GM18870 (cell line): Measurements from ENCODE around the gene ACSS3.
"Not testable (repeated sequence)": the region's sequence is repeated elsewhere in the genome, so short reads cannot be mapped to it uniquely, and the experiment has no call there.

Experiments
- ATAC-seq: cut with Tn5 transposase; IDR thresholded peaks from one replicate; pipeline ENCODE4 v1.9.1; 2021; ENCODE audit warnings: moderate library complexity; ENCODE audit not compliant: unreplicated experiment

ACSS3 gene

DNA sequence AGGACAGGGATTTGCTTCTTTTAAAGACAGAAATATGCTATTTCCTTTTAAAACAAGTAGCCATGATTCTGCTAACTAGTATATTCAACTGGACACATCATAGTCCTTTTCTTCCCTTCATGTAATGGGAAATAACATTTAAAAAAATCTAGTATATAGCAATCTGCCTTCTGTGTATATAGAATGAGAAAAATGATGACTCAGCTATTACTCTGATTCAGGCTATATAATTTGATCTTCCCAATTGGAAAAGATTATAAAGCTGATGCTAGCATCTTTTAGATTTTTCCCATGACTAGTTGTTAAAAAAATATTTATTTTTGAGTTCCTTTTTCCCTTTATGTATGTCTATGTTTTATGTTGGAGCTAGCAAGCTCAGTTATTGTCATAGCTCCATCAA lies 86.9 kb downstream of the ACSS3 start:
- ATAC-seq, result no peak

- no peak for ATAC-seq
Observed at GRCh38 chr12:81166790-81167189, 88.9 kb downstream of the ACSS3 start.

DNA sequence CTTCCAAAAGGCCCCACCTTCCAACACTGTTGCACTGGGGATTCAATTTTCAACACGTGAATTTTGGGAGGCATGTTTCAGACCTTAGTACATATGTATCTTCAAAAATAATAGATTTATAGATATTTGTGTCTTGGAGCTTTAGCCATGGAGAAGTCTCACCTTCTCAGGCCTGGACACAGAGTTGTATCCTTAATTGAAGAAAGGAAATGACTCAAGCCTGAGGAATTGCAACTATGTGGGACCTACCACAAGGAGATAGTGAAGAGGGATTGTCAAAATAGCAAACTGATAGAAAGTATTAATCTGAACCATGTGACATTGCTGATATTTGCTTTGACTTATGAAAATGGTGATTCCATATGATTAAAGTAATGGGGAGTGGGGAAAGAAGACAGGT lies 89.8 kb downstream of the ACSS3 start:
- ATAC-seq, result no peak

GRCh38 chr12:81168445-81168844 lies 90.6 kb downstream of the ACSS3 start:
- no peak for ATAC-seq

GRCh38 chr12:81170072-81170471 lies 92.2 kb downstream of the ACSS3 start:
- ATAC-seq, result no peak

DNA sequence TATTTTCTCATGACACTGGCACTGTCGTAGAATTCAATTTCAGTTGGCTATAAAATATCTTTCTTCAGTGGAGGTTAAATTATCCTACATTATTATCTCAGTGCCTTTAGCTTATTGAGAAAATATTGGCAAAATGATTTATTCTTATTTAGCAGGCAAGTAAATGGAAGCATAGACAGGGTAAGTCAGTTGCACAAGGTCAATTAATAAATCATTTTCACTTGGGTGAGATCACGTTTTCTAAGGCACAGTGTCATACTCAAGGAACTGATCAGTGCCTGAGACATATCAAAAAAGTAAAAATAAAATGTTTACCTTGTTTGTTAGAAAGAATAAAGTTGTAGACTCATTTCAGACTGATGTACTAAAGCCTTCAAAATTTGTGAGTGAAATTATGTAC lies 95.0 kb downstream of the ACSS3 start:
- no peak for ATAC-seq

- ATAC-seq, result no peak
Observed at GRCh38 chr12:81174664-81175063, 96.8 kb downstream of the ACSS3 start.

GRCh38 chr12:81176796-81177195 lies 98.9 kb downstream of the ACSS3 start:
- ATAC-seq, result no peak

DNA sequence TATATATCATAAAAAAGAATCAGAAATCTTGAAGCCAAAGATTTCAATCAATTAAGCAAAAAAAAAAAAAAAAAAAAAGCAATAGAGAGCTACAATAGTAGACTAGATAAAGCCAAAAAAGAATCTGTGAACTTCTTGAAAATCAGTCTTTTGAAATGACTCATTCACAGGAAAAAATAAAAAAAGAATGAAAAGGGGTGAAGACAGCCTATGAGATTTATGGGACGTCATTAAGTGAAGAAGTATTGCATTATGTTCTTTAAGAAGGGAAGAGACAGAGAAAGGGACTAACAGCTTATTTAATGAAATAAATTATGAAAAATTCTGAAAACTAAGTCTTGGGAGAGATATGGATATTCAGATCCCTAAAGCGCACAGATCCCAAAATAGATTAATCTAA lies 103.8 kb downstream of the ACSS3 start:
- no peak for ATAC-seq

DNA sequence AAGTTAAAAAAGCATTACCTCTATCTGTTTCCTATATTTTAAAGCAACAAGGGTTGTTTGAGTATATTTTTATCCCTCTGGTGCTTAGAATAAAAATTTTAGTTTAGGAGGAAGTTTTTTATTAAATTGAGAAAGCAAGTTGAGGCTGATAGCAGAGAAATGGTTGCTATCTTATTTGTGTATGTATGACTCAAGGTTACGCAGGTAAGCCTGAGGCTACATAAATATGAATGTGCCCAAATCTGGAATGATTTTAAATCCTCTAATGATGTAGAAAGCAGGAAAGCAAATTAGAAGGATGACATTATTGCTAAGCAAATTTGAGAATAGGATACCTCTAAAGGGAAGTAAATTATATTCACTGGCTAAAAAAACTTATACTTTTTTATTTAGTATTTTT lies 109.8 kb downstream of the ACSS3 start:
- ATAC-seq, result no peak

GRCh38 chr12:81196595-81196994 lies 118.7 kb downstream of the ACSS3 start:
- no peak for ATAC-seq

- ATAC-seq, result not testable (repeated sequence)
Observed at GRCh38 chr12:81200561-81200960, 122.7 kb downstream of the ACSS3 start.

DNA sequence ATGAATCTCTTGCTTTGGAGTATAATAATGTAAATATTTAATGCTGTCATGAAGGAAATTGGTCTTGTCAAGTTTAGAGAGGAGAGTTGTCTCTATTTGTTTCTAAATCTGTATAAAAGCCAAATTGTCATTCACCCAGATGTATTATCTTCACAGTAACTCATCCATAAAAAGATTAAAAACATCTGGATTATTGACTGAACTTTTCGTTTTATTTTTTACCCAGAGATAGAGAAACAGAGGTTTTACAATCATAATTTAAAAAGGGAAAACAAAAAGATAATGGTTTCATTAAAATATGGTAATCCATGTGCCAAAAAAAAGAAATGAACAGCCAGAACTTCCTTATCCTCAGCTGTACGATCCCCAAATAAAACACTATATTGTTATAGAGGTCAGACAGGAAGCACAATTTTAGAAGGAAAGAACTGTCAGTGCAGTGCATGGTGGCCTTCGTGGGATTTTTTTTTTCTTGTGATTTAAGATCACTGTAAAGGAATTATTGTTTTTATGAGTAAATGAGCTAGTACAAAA lies 125.9 kb downstream of the ACSS3 start:
- no peak for ATAC-seq

- ATAC-seq, result no peak
Observed at GRCh38 chr12:81205416-81205815, 127.5 kb downstream of the ACSS3 start.

GRCh38 chr12:81206429-81206828 lies 128.6 kb downstream of the ACSS3 start:
- ATAC-seq, result no peak

- no peak for ATAC-seq
Observed at GRCh38 chr12:81207173-81207572, 129.3 kb downstream of the ACSS3 start.

DNA sequence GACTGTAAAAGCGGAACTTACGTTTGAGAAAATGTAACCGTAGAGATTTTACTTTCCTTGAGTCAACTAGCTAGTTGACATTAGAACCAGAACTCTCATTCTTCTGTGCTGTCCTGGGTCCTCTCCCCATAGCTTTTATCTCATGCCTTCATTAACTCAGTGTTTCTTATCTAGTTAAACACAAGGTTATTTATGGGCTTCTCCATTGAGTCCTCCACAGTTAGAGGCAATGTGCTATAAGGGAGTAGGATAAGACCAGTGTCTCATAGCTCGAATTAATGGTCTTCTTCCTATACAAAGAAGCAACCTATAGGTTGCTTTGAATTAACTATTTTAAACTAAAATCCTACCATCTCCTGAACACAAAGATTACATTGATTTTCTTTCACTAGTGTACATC lies 129.8 kb downstream of the ACSS3 start:
- no peak for ATAC-seq

- no peak for ATAC-seq
Observed at GRCh38 chr12:81208187-81208911, 130.5 kb downstream of the ACSS3 start.

GRCh38 chr12:81209012-81209411 lies 131.1 kb downstream of the ACSS3 start:
- no peak for ATAC-seq

- not testable (repeated sequence) for ATAC-seq
Observed at GRCh38 chr12:81209772-81210225, 131.9 kb downstream of the ACSS3 start.

GRCh38 chr12:81211306-81211705 lies 133.4 kb downstream of the ACSS3 start:
- no peak for ATAC-seq

DNA sequence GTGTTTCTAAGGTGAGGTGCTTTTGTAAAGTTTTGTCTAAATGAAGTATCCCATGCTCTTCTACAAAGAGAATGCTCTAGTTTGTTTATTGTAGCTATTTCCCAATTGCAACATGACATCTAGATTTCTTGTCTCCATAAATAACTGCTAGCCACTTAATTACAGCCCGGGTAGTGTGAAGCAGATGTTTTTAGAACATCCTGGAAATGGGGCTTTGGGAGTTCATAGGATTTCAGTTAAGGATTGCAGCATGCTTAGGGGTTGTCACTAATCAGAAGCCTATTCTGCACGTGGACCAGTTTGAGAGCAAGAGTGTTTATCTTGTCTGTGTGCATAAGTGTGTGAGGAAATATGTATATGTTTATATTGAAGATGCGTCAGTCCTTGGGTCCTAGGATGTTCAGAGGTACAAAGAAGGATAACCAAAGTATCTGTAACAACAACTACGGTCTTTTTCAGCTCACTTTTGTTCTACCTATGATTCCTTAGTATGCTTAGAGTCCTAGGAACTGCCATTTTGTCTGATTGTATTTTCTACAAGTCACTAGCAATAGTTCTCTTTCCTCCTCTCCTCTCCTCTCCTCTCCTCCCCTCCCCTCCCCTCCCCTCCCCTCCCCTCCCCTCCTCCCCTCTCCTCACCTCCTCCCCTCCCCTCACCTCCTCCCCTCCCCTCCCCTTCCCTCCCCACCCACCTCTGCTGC lies 135.3 kb downstream of the ACSS3 start:
- no peak for ATAC-seq
